ENCODE measurements around the gene PRR19. TPM values are rescaled to one million over a fixed set of nuclear protein-coding genes. Genes with fewer than 3 reads are reported as not detected.

PRR19 gene
- total RNA-seq, 1 donor from 2014 or later: 0.71 TPM

GRCh38 chr19:42267644-42268141 is 34.2 kb upstream of the PRR19 start:
- intact Hi-C loops (cut with DNase I): no loop called here
- Histone ChIP-seq H3K36me3 (peaks cover 8% of the 10 kb centered on the region), H3K9me3 (no peaks in the 10 kb centered on the region), H3K4me3 (peak overlapping the region; percentile 60), H3K27ac (peak overlapping the region; percentile 97), H3K27me3 (ENCODE audit: low read depth) (no peaks in the 10 kb centered on the region), H3K4me1 (peaks cover 26% of the 10 kb centered on the region)
- ATAC-seq: no peak
- TF ChIP-seq CTCF (IDR thresholded peaks at IDR 0.05): no peak
- DNase-seq: peak; percentile 34

GRCh38 chr19:42268142-42268703 is 33.7 kb upstream of the PRR19 start:
- no peak for TF ChIP-seq CTCF (IDR thresholded peaks at IDR 0.05)
- Histone ChIP-seq H3K4me1 (peaks cover 26% of the 10 kb centered on the region), H3K9me3 (no peaks in the 10 kb centered on the region), H3K4me3 (peak overlapping the region; percentile 60), H3K36me3 (peaks cover 14% of the 10 kb centered on the region), H3K27ac (peak overlapping the region; percentile 97), H3K27me3 (ENCODE audit: low read depth) (no peaks in the 10 kb centered on the region)
- intact Hi-C loops (cut with DNase I): no loop called here
- peak; percentile 90 to 91 for ATAC-seq
- DNase-seq: peak; percentile 99

- DNase-seq: peak; percentile 99
- Histone ChIP-seq H3K4me3 (peak within 1 kb of the TSS; percentile 61), H3K36me3 (peaks cover 20% of the 10 kb centered on the region), H3K27me3 (ENCODE audit: low read depth) (no peaks in the 10 kb centered on the region), H3K4me1 (peaks cover 26% of the 10 kb centered on the region), H3K27ac (peak within 1 kb of the TSS; percentile 97), H3K9me3 (no peaks in the 10 kb centered on the region)
- TF ChIP-seq CTCF (IDR thresholded peaks at IDR 0.05): no peak
- intact Hi-C loops (cut with DNase I): no loop called here
- ATAC-seq: peak; percentile 91 to 93
Observed at GRCh38 chr19:42268704-42269477, 33.0 kb upstream of the PRR19 start, which contains the start of gene CIC. Gene CIC (plus strand): TSS chr19:42269252. CDS start chr19:42271784, 2,532 bp downstream.

GRCh38 chr19:42269478-42270345 is 32.2 kb upstream of the PRR19 start:
- no peak for TF ChIP-seq CTCF (IDR thresholded peaks at IDR 0.05)
- Histone ChIP-seq H3K9me3 (no peaks in the 10 kb centered on the region), H3K4me3 (peak overlapping the region; percentile 61), H3K27me3 (ENCODE audit: low read depth) (no peaks in the 10 kb centered on the region), H3K27ac (peak overlapping the region; percentile 92), H3K4me1 (peaks cover 28% of the 10 kb centered on the region), H3K36me3 (peaks cover 29% of the 10 kb centered on the region)
- DNase-seq: no peak
- intact Hi-C loops (cut with DNase I): no loop called here
- ATAC-seq: no peak

GRCh38 chr19:42270346-42271044 is 31.4 kb upstream of the PRR19 start:
- DNase-seq: peak; percentile 81

More at GRCh38 chr19:42270346-42271044, 31.4 kb upstream of the PRR19 start:
- TF ChIP-seq CTCF (IDR thresholded peaks at IDR 0.05): no peak
- Histone ChIP-seq H3K4me3 (peak overlapping the region; percentile 61), H3K27ac (peak overlapping the region; percentile 92), H3K27me3 (ENCODE audit: low read depth) (no peaks in the 10 kb centered on the region), H3K4me1 (peaks cover 35% of the 10 kb centered on the region), H3K36me3 (peaks cover 35% of the 10 kb centered on the region), H3K9me3 (no peaks in the 10 kb centered on the region)
- ATAC-seq: peak; percentile 0 to 4
- intact Hi-C loops (cut with DNase I): no loop called here
